Measurements from ENCODE around the gene HYAL2. TPM values are rescaled to one million over a fixed set of nuclear protein-coding genes. Genes with fewer than 3 reads are reported as not detected.
A peak's percentile ranks its signal among the peaks of the same experiment; 100 is the strongest.

The HYAL2 gene
- total RNA-seq, 4 donors from 2014 or later, result 36.7 to 68.9 (median 51.5) TPM

GRCh38 chr3:50355829-50356552, 33.4 kb upstream of the HYAL2 start:
- no peaks in the 10 kb centered on the region for H3K9me3 ChIP-seq
- peak overlapping the region; percentile 21 to 94 (median 55) for H3K27ac ChIP-seq
- H3K27me3 ChIP-seq, result no peaks in the 10 kb centered on the region
- WGBS, 2 donors, result 50 to 87% methylated on average over 3 to 5 of the region's 5 CpGs
- H3K4me3 ChIP-seq, result peak overlapping the region in 2 of 4 donors; percentile 89 to 98
- TF ChIP-seq CTCF (IDR thresholded peaks at IDR 0.05) (no peak), POLR2A (IDR thresholded peaks at IDR 0.05) (no peak)
- no peak for DNase-seq
- H3K36me3 ChIP-seq, result peaks cover 20 to 60% (median 28%) of the 10 kb centered on the region in 3 donors
- intact Hi-C loops (cut with DNase I), result no loop called here
- H3K4me1 ChIP-seq, result peaks cover 39 to 81% (median 46%) of the 10 kb centered on the region in 3 donors

GRCh38 chr3:50354850-50355249, 32.3 kb upstream of the HYAL2 start:
- Histone ChIP-seq H3K36me3 (peaks cover 20 to 60% (median 28%) of the 10 kb centered on the region in 3 donors), H3K4me3 (no peak overlapping the region), H3K4me1 (peaks cover 40 to 87% (median 51%) of the 10 kb centered on the region in 3 donors), H3K9me3 (no peaks in the 10 kb centered on the region), H3K27me3 (no peaks in the 10 kb centered on the region), H3K27ac (no peak overlapping the region)
- TF ChIP-seq CTCF (IDR thresholded peaks at IDR 0.05) (no peak), POLR2A (IDR thresholded peaks at IDR 0.05) (no peak)
- no peak for DNase-seq
- 60 to 80% methylated on average over 2 of the region's 7 CpGs for WGBS, 2 donors
- intact Hi-C loops (cut with DNase I), result no loop called here

GRCh38 chr3:50354186-50354764, 31.7 kb upstream of the HYAL2 start:
- peaks cover 20 to 62% (median 28%) of the 10 kb centered on the region in 3 donors for H3K36me3 ChIP-seq
- no peaks in the 10 kb centered on the region for H3K9me3 ChIP-seq
- WGBS, 2 donors, result 79 to 100% methylated on average over 3 to 5 of the region's 5 CpGs
- TF ChIP-seq CTCF (IDR thresholded peaks at IDR 0.05), result no peak
- no peak for TF ChIP-seq POLR2A (IDR thresholded peaks at IDR 0.05)
- no peak overlapping the region for H3K27ac ChIP-seq
- no peak for DNase-seq
- no peaks in the 10 kb centered on the region for H3K27me3 ChIP-seq
- intact Hi-C loops (cut with DNase I), result no loop called here
- no peak overlapping the region for H3K4me3 ChIP-seq
- peaks cover 46 to 89% (median 55%) of the 10 kb centered on the region in 3 donors for H3K4me1 ChIP-seq

GRCh38 chr3:50353245-50354004, 30.9 kb upstream of the HYAL2 start:
- Histone ChIP-seq H3K4me1 (peaks cover 44 to 92% (median 53%) of the 10 kb centered on the region in 3 donors), H3K4me3 (no peak overlapping the region), H3K36me3 (peaks cover 20 to 70% (median 28%) of the 10 kb centered on the region in 3 donors), H3K27me3 (no peaks in the 10 kb centered on the region), H3K9me3 (no peaks in the 10 kb centered on the region), H3K27ac (no peak overlapping the region)
- TF ChIP-seq POLR2A (IDR thresholded peaks at IDR 0.05) (no peak), CTCF (IDR thresholded peaks at IDR 0.05) (no peak)
- WGBS, 2 donors, result 73 to 74% methylated on average over 3 to 7 of the region's 12 CpGs
- intact Hi-C loops (cut with DNase I), result no loop called here
- DNase-seq, result no peak

GRCh38 chr3:50352781-50353180, 30.2 kb upstream of the HYAL2 start:
- TF ChIP-seq CTCF (IDR thresholded peaks at IDR 0.05), result no peak
- TF ChIP-seq POLR2A (IDR thresholded peaks at IDR 0.05), result no peak
- H3K9me3 ChIP-seq, result no peaks in the 10 kb centered on the region
- peaks cover 38 to 92% (median 46%) of the 10 kb centered on the region in 3 donors for H3K4me1 ChIP-seq
- peaks cover 20 to 70% (median 27%) of the 10 kb centered on the region in 3 donors for H3K36me3 ChIP-seq
- no peak overlapping the region for H3K27ac ChIP-seq
- H3K27me3 ChIP-seq, result no peaks in the 10 kb centered on the region
- DNase-seq, result no peak
- intact Hi-C loops (cut with DNase I), result no loop called here
- 8 to 31% methylated on average over 2 of the region's 2 CpGs for WGBS, 2 donors
- no peak overlapping the region for H3K4me3 ChIP-seq

Measured in esophagus squamous epithelium (tissue), 5 donors.